Measurements from ENCODE around the gene DYRK1A.

The DYRK1A gene

DNA sequence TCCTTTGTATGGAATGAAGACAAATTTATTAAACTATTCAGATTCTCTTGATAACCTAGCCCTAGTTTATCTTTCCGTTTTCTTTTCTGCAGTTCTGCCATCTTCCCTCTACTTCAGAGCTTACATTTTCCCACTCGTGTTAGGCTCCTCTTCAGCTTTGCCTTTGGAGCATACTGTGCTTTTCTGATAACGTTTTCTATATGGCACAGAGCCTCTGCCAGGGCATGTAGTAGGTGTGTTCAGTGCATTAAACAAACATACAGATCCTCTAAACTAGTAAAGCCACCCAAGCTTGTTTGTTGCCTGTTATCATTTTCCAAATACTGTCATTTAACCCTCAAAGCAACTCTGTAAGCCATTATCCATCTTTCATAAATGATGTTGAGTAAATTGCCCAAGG is 25.1 kb downstream of the DYRK1A start:
- DNase-seq (ENCODE audit: low read depth) = no peak
- TF ChIP-seq, protein P1, sequence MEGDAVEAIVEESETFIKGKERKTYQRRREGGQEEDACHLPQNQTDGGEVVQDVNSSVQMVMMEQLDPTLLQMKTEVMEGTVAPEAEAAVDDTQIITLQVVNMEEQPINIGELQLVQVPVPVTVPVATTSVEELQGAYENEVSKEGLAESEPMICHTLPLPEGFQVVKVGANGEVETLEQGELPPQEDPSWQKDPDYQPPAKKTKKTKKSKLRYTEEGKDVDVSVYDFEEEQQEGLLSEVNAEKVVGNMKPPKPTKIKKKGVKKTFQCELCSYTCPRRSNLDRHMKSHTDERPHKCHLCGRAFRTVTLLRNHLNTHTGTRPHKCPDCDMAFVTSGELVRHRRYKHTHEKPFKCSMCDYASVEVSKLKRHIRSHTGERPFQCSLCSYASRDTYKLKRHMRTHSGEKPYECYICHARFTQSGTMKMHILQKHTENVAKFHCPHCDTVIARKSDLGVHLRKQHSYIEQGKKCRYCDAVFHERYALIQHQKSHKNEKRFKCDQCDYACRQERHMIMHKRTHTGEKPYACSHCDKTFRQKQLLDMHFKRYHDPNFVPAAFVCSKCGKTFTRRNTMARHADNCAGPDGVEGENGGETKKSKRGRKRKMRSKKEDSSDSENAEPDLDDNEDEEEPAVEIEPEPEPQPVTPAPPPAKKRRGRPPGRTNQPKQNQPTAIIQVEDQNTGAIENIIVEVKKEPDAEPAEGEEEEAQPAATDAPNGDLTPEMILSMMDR (IDR thresholded peaks at IDR 0.05; ENCODE audit: low read depth, low read length) = no peak
- TF ChIP-seq, protein P2, sequence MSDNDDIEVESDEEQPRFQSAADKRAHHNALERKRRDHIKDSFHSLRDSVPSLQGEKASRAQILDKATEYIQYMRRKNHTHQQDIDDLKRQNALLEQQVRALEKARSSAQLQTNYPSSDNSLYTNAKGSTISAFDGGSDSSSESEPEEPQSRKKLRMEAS (IDR thresholded peaks at IDR 0.05; ENCODE audit: low read depth, low read length) = no peak
- TF ChIP-seq POLR2A (IDR thresholded peaks at IDR 0.05; ENCODE audit: extremely low read depth, insufficient read length) (no peak), MYC (IDR thresholded peaks at IDR 0.05; ENCODE audit: low read depth, low read length) (no peak)
- H3K4me3 ChIP-seq (ENCODE audit: low read depth, low read length) = no peak overlapping the region

DNA sequence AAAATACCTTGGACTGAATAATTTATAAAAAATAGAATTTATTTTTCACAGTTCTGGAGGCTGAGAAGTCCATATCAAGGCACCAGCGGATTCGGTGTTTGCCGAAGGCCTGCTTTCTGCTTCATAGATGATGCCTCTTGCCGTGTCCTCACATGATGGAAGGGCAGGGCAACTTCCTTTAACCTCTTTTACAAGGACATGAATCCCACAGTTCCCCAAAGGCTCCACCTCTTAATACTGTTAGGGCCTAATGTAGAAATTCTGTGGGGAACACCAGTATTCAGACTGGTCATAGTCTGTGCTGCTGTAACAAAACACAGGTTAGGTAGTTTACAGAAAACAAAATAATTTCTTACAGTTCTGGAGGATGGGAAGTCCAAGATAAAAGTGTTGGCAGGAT is 25.9 kb downstream of the DYRK1A start:
- no peak overlapping the region for H3K4me3 ChIP-seq (ENCODE audit: low read depth, low read length)
- no peak for TF ChIP-seq MYC (IDR thresholded peaks at IDR 0.05; ENCODE audit: low read depth, low read length)
- TF ChIP-seq, protein P2 (IDR thresholded peaks at IDR 0.05; ENCODE audit: low read depth, low read length) = no peak
- TF ChIP-seq, protein P1 (IDR thresholded peaks at IDR 0.05; ENCODE audit: low read depth, low read length) = no peak
- TF ChIP-seq POLR2A (IDR thresholded peaks at IDR 0.05; ENCODE audit: extremely low read depth, insufficient read length) = no peak
- no peak for DNase-seq (ENCODE audit: low read depth)

DNA sequence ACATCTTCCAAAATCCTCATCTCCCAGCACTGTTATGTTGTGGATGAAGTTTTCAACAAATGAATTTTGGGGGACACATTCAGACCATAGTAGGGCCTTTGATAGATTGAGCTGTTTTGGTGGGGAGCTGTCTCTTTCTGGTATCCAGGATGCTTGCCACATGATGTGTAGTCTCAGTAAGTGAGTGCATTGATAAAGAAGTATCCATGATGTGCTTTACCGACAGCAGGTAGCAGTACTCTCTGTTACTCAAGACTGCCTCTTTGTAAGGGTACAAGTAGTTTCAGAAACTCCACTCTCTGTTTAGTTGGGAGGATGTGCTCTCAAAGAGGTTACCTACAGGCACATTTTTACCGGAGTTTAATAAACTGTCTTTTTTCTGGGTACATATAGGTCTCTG is 26.5 kb downstream of the DYRK1A start:
- DNase-seq (ENCODE audit: low read depth) = no peak
- H3K4me3 ChIP-seq (ENCODE audit: low read depth, low read length) = no peak overlapping the region
- TF ChIP-seq MYC (IDR thresholded peaks at IDR 0.05; ENCODE audit: low read depth, low read length) (no peak), POLR2A (IDR thresholded peaks at IDR 0.05; ENCODE audit: extremely low read depth, insufficient read length) (no peak)
- TF ChIP-seq, protein P2 (IDR thresholded peaks at IDR 0.05; ENCODE audit: low read depth, low read length) = no peak
- TF ChIP-seq, protein P1 (IDR thresholded peaks at IDR 0.05; ENCODE audit: low read depth, low read length) = no peak

DNA sequence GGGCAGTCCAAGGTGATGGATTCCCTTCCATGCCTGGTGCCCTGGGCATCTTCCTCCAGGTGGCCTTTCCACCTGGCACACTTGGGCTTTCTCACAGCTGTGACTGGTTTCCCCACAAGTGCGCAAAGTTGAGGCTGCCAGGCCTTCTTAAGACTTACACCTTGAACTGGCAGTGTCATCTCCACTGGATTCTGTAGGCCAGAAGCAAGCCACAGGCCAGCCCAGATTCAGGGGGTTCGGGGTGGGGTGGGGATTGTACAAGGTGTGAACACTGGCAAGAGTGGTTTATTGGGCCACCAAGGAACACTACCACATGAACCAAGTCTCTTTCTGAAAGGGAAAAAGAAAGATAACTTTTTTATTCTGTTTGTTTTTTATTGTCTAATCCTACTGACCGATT is 27.2 kb downstream of the DYRK1A start:
- TF ChIP-seq, protein P1 (IDR thresholded peaks at IDR 0.05; ENCODE audit: low read depth, low read length) = no peak
- TF ChIP-seq, protein P2 (IDR thresholded peaks at IDR 0.05; ENCODE audit: low read depth, low read length) = no peak
- DNase-seq (ENCODE audit: low read depth) = no peak

DNA sequence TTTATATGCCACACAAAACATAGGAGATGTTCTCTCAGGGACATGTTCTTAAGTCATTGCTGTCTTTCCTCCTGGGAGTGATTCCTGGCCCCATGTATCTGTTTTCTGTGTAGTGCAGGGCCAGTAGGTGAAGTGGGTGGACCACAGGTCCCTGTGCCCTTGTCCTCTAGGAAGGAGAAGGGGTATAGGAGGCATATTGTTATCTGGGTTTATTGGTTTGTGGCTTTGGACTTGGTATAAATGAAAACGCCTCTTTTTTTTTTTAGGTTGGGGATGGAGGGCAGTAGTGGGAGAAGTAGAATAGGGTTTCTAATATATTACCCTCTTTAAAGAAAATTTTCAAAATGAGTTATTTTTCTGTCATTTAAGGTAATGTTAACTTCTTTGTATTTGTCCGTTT is 29.4 kb downstream of the DYRK1A start:
- DNase-seq (ENCODE audit: low read depth) = no peak
- TF ChIP-seq MYC (IDR thresholded peaks at IDR 0.05; ENCODE audit: low read depth, low read length) (no peak), POLR2A (IDR thresholded peaks at IDR 0.05; ENCODE audit: extremely low read depth, insufficient read length) (no peak)
- TF ChIP-seq, protein P2 (IDR thresholded peaks at IDR 0.05; ENCODE audit: low read depth, low read length) = no peak
- TF ChIP-seq, protein P1 (IDR thresholded peaks at IDR 0.05; ENCODE audit: low read depth, low read length) = no peak

More for the DNA sequence above, 27.2 kb downstream of the DYRK1A start:
- H3K4me3 ChIP-seq (ENCODE audit: low read depth, low read length) = no peak overlapping the region

DNA sequence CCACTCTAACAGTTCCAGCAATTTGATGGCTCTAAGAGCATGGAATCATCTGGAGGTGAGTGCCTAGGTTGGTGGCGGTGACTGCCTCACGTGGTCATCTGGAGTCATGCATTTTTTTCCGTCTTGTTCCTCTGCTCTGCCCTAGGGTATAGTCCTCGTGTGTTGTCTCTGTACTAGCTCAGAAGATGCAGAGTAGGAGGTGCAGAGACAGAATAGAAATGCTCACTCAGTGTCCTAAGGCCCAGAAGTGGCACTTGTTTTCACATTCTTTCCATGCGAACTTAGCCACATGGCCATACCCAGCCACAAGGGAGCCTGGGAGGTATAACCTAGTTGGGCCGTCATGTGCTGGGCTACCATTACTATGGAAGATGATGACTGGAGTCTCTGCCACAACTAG is 30.3 kb downstream of the DYRK1A start:
- DNase-seq (ENCODE audit: low read depth) = no peak
- no peak overlapping the region for H3K4me3 ChIP-seq (ENCODE audit: low read depth, low read length)
- TF ChIP-seq, protein P2 (IDR thresholded peaks at IDR 0.05; ENCODE audit: low read depth, low read length) = no peak
- TF ChIP-seq MYC (IDR thresholded peaks at IDR 0.05; ENCODE audit: low read depth, low read length) = no peak
- TF ChIP-seq, protein P1 (IDR thresholded peaks at IDR 0.05; ENCODE audit: low read depth, low read length) = no peak
- no peak for TF ChIP-seq POLR2A (IDR thresholded peaks at IDR 0.05; ENCODE audit: extremely low read depth, insufficient read length)

More for the DNA sequence above, 29.4 kb downstream of the DYRK1A start:
- no peak overlapping the region for H3K4me3 ChIP-seq (ENCODE audit: low read depth, low read length)

Data from NB4 (cell line).